ENCODE measurements around the gene SLC22A2.
A peak's percentile ranks its signal among the peaks of the same experiment; 100 is the strongest.

The SLC22A2 gene

GRCh38 chr6:160222491-160222890 is 36.1 kb downstream of the SLC22A2 start:
- TF ChIP-seq CTCF (IDR thresholded peaks at IDR 0.05): no peak
- H3K4me3 ChIP-seq: no peak overlapping the region
- H3K27ac ChIP-seq: peak overlapping the region in 1 of 2 donors; percentile 58
- DNase-seq (ENCODE audit: low spot score): no peak

GRCh38 chr6:160221918-160222317 is 36.7 kb downstream of the SLC22A2 start:
- H3K27ac ChIP-seq: peak overlapping the region in 1 of 2 donors; percentile 58
- no peak for TF ChIP-seq CTCF (IDR thresholded peaks at IDR 0.05)
- no peak overlapping the region for H3K4me3 ChIP-seq
- no peak for DNase-seq (ENCODE audit: low spot score)

GRCh38 chr6:160221423-160221822 is 37.2 kb downstream of the SLC22A2 start:
- DNase-seq (ENCODE audit: low spot score): no peak
- no peak for TF ChIP-seq CTCF (IDR thresholded peaks at IDR 0.05)
- Histone ChIP-seq H3K4me3 (no peak overlapping the region), H3K27ac (no peak overlapping the region)

GRCh38 chr6:160218810-160219209 is 39.8 kb downstream of the SLC22A2 start:
- no peak for TF ChIP-seq CTCF (IDR thresholded peaks at IDR 0.05)
- H3K4me3 ChIP-seq: no peak overlapping the region
- no peak overlapping the region for H3K27ac ChIP-seq
- DNase-seq (ENCODE audit: low spot score): no peak

GRCh38 chr6:160217863-160218262 is 40.8 kb downstream of the SLC22A2 start:
- Histone ChIP-seq H3K27ac (no peak overlapping the region), H3K4me3 (no peak overlapping the region)
- no peak for TF ChIP-seq CTCF (IDR thresholded peaks at IDR 0.05)
- DNase-seq (ENCODE audit: low spot score): no peak

GRCh38 chr6:160217073-160217472 is 41.5 kb downstream of the SLC22A2 start:
- no peak for TF ChIP-seq CTCF (IDR thresholded peaks at IDR 0.05)
- no peak overlapping the region for H3K4me3 ChIP-seq
- no peak overlapping the region for H3K27ac ChIP-seq
- DNase-seq (ENCODE audit: low spot score): no peak

GRCh38 chr6:160215232-160215631 is 43.4 kb downstream of the SLC22A2 start:
- Histone ChIP-seq H3K27ac (no peak overlapping the region), H3K4me3 (no peak overlapping the region)
- no peak for DNase-seq (ENCODE audit: low spot score)
- no peak for TF ChIP-seq CTCF (IDR thresholded peaks at IDR 0.05)

All from coronary artery (tissue), 2 donors.